Epithelial cell of proximal tubule (primary cell): ENCODE results near the gene RXRA. TPM values are rescaled to one million over a fixed set of nuclear protein-coding genes. Genes with fewer than 3 reads are reported as not detected.
A peak's percentile ranks its signal among the peaks of the same experiment; 100 is the strongest.

Experiments used
- DNase-seq: peaks from one replicate; pipeline ENCODE4 v3.0.0-alpha.2; 2011; ENCODE audit warnings: low read depth
- H3K4me3 ChIP-seq: 2 replicates; pipeline ENCODE4 v1.5.1; 2011; ENCODE audit warnings: low read depth, mild to moderate bottlenecking, low read length
- total RNA-seq: library from RNA; depleted of rRNA; stranded (reverse); fragments of >200 nt; gene quantifications from 2 replicates; pipeline ENCODE4 v1.2.3, GENCODE V29; 2015
- TF ChIP-seq, protein P1 (sequence below): conservative IDR thresholded peaks from 2 replicates; pipeline ENCODE4 v1.5.1; 2012; ENCODE audit warnings: low read depth, mild to moderate bottlenecking, low read length

Gene RXRA
- total RNA-seq, 1 donor from 2014 or later = 8.4 TPM

DNA sequence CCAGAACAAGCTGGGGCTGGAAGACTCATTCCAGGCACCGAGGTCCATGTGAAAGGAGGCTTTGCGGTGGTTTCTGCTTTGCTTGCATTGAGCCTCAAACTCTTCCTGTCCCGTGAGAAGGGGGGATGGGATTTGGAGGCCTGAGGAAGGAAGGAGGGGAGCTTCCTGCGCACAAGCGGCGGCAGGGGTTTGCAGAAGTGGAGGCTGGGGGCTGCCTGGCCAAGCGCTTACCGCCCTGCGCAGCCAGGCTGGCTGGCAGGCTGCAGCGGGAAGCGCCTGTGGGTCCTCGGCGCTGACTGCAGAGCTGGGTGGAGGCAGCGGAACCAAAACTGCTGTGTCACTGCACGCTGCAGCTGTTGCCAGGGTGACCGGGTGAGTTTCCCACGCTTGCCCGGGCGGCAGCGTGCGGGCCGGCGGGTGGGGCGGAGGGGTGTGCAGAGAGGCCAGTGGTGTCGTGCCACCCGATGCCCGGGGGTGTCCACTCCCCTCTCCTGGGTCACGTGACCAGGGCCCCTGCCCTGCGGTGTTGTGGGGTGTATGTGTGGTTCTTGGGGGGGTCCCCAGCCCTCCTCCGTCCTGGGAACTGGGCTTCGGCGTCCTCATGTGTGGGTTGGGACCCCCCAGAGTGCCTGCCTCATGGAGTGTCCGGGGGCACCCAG is 81.0 kb downstream of the RXRA start:
- TF ChIP-seq, protein P1, sequence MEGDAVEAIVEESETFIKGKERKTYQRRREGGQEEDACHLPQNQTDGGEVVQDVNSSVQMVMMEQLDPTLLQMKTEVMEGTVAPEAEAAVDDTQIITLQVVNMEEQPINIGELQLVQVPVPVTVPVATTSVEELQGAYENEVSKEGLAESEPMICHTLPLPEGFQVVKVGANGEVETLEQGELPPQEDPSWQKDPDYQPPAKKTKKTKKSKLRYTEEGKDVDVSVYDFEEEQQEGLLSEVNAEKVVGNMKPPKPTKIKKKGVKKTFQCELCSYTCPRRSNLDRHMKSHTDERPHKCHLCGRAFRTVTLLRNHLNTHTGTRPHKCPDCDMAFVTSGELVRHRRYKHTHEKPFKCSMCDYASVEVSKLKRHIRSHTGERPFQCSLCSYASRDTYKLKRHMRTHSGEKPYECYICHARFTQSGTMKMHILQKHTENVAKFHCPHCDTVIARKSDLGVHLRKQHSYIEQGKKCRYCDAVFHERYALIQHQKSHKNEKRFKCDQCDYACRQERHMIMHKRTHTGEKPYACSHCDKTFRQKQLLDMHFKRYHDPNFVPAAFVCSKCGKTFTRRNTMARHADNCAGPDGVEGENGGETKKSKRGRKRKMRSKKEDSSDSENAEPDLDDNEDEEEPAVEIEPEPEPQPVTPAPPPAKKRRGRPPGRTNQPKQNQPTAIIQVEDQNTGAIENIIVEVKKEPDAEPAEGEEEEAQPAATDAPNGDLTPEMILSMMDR = no peak
- peak overlapping the region; percentile 35 for H3K4me3 ChIP-seq
- DNase-seq = no peak

DNA sequence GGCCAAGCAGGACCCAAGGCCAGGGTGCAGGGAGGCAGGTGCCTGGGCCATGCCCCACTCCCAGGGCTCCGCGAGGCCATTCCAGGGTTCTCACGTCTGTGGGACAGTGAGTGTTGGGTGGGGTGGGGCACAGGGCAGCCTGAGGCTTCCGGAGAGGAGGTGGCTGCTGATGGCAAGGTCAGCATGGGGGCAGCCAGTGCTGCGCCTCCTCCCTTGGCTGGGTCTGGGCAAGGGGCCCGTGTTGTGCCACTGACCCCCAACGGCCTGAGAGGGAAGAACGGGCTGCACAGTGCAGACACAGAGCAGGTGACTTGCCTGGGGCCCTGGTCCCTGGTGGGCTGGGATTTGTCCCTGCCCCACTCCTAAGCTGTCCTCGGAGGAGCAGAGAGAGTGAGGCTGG is 82.1 kb downstream of the RXRA start:
- TF ChIP-seq, protein P1 = no peak
- DNase-seq = no peak
- no peak overlapping the region for H3K4me3 ChIP-seq

DNA sequence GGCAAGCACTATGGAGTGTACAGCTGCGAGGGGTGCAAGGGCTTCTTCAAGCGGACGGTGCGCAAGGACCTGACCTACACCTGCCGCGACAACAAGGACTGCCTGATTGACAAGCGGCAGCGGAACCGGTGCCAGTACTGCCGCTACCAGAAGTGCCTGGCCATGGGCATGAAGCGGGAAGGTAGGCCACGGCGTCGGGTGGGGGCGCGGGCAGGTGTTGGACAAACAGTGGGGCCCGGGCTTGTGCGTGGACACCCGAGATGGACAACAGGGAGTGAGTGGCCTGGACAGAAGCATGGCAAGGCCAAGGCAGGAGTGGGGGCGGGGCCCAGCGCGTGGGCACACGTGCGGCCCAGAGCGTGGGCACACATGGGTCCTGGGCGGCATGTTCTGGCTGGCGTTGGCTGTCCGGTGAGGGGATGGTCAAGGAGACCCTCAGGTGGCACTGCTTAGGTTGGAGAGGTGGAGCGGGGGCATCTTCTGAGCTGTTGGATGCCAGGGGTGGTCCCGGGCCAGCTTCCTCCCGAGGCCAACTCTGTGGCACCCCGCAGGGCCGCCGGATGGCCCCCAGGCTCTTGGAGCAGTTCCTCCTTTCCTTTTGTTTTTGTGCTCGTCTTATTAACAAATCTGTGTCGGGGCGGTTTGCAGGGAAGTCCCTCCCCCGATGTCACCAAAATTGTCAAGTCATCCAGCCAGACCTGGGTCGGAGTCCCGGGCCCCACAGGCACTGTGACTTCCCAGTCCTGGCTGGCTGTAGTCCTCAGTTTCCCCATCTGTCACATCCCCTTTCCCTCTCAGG is 82.9 kb downstream of the RXRA start:
- no peak overlapping the region for H3K4me3 ChIP-seq
- TF ChIP-seq, protein P1 = no peak
- DNase-seq = no peak

DNA sequence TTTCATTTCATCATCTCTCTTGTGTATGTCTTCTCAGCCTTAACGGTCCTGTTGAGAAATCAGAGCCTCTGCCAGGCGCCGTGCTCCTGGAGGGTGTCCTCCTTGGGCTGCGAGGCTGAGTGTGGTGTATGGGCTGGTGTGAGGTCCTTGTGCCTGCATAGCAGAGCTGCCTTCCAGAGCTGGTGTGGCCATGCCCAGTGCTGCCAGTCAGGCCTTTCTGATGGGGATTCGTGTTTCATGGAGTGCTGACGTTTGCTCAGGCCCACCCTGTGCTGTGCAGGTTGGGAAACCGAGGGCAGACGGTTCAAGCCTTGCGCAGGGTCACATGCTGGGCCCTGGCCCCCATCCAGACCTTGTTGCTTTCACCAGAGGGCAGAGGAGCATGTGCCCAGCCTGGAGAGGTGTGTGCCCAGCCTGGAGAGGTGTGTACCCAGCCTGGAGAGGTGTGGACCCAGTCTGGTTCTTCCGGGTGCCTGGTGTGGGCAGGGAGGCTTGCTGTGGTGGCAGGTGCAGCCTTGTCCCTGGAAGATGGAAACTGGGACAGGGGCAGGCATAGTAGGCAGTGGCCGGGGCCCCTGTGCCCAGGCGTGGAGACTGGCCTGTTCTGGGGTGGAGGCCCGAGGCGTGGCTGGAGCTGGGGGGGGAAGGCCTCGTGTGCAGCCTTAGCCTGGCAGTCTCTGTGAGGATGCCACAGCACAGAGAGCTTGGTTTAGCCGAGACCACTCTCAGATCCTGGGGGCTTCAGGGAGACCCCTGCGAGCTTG is 84.0 kb downstream of the RXRA start:
- no peak overlapping the region for H3K4me3 ChIP-seq
- TF ChIP-seq, protein P1 = no peak
- no peak for DNase-seq

DNA sequence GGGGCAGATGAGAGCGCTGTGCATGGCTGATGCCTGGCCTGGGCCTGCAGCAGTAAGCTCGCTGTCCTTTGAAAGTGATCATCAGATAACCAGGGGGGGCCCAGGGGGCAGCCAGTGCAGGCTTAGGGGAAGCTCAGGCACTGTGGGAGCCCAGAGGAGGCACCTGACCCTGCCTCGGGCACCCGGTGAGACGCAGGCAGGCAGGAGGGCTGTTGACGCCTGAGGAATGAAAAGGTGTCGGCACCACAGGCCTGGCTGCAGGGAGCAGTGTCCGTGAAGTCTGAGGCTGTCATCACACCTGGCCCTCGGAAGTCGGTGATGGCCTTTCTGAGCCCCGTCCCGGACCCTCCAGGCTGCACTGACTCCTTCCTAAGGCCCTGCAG is 84.6 kb downstream of the RXRA start:
- TF ChIP-seq, protein P1 = no peak
- no peak for DNase-seq
- no peak overlapping the region for H3K4me3 ChIP-seq

DNA sequence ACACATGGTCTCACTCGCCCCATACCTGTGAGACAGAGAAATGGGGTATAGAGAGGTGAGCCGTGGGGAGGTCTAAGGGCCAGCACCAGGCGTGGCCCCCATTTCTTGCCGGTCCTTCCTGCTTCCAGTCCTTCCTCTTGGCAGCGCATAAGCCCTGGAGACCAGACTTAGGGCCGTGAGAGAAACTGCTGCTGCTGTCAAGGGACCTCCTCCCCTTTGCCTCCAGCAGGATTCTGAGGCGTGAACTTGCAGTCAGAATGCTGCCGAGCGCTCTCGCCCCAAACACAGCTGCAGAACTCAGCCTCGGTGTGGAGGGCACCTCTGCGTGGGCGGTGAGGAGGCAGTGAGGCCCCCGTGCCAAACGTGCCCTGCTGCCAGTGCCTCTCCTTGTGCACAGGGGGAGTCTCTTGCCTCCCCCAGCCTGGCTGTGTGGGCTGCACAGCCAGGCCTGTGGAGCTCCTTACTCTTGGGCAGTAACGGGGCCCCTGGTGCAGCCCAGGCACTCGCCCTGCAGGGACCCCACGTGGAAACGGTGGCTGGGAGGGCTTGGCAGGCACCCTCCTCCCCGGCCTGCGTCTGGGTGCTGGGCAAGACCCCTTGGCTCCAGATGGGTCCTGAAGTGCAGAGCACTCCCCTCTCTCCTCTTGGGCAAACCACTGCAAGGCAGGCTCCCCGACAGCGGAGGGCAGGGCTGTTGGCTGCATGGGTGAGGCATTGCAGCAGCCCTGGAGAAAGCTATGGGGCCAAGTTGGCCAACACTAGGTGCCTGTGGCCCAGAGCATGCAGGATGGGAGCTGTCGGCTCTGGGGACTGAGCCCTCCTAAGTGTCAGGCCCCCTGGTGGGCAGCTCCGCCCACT is 85.4 kb downstream of the RXRA start:
- no peak for DNase-seq
- no peak overlapping the region for H3K4me3 ChIP-seq
- TF ChIP-seq, protein P1 = no peak
